GM18870 (cell line): ENCODE data around the gene UXT.
"Not testable (repeated sequence)": the region's sequence is repeated elsewhere in the genome, so short reads cannot be mapped to it uniquely, and the experiment has no call there.

Source experiments
- ATAC-seq: cut with Tn5 transposase; IDR thresholded peaks from one replicate; pipeline ENCODE4 v1.9.1; 2021; ENCODE audit warnings: moderate library complexity; ENCODE audit not compliant: unreplicated experiment

Gene UXT, protein sequence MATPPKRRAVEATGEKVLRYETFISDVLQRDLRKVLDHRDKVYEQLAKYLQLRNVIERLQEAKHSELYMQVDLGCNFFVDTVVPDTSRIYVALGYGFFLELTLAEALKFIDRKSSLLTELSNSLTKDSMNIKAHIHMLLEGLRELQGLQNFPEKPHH

DNA sequence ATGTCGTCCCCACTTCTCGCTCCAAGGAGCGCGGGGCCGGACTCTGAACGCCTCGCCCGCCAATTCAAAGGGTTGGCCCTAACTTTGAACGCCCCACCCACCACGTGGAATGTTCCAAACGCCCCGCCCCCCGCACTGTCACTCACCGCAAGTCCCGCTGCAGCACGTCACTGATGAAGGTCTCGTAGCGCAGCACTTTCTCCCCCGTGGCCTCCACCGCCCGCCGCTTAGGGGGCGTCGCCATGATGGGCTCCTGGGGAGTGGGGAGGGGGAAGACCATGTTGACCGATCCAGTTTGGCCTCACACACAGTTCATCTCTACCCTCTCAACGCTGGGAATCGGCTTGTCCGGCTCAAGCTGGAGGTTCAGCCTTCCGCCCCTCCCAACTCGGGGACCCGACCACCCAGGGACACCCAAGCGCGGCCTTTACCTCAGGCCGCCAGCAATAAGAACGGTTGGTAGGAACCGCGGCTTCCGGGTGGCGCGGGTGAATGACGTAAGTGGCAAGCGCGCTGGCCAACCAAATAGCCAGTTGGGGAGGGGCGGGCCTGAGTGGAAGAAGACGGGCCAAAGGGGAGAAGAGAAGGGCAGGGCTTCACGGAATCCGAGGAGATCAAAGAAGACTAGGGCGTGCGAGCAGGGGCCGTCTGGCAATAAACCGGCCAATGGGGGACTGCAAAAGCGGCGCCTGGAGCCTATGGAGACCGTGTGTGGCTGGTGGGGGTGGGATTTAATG is at the start of gene UXT:
Gene UXT, minus strand, starts transcription at position 497 of the 737 bp plus-strand sequence. Its CDS starts 253 bp downstream, at position 244.
- peak; percentile 57 for ATAC-seq

DNA sequence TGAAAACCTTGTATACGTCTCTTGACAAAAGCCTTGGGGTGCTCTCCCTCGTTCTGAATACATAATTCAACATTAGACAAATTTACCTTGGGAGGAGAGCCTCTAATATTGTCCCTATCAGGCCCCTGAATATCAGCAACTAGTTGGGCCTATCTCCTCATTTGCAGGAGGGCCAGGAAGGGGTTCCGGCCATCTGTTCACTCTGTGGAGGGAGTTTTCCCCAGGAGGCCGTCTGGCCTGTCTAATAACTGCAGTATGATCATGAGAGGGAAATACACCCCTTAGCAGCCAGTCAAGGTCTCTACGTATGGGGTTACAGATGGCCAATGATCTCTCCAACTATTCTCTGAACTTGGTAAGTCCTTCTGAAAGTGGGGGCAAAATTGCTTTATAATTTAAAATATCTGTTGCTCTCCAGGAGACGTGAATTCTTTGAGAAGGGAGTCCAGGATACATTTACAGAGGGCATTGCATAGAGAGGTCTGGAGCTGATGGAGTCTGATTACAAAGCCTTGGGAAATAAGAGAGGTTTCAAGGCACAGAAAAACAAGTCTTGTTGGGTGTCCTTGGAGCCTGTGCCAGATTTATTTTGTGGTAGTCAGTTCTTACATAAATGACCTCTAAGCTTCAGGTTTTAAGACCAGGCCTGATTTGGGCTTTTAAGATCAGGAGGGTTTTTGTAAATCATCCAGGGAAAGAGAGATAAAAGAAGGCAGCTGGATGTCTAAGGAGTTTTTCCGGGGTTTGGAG is 48.2 kb upstream of the UXT start:
- no peak for ATAC-seq

DNA sequence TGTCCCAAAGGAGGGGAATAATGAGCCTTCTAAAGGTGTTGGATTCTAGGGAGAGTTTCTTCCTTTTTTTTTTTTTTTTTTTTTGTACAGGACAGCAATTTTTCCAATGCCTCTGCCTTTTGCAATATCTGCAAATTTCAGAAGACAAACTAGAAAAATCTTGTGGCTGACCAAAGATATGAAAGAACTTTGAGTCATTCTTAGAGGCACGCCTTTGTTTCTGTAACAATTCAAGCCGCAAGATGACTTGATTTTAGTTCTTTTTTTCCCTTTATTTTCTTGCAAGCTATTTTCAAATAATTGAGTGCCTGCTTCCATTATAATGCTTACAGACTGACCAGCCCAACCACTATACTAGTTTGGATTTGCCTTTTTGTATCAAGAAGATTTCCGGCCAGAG is 47.6 kb upstream of the UXT start:
- no peak for ATAC-seq

DNA sequence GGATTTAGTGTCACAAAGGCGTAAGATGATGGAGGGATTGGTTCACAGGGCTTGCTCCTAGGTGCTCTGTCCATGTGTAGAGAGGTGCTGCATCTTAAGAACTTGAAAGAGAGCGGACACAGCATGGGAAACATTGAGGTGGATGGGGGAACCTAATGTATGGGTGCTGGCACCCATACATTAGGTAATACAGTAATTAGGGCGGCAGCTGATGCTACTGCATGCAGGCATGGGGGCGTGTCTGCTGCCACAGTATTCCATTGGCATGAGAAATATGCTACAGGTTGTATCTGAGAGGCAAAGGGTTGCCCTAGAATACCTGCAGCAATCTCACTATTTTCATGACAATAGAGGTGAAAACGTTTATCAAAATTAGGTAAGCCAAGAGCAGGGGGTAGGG is 45.8 kb upstream of the UXT start:
- no peak for ATAC-seq

DNA sequence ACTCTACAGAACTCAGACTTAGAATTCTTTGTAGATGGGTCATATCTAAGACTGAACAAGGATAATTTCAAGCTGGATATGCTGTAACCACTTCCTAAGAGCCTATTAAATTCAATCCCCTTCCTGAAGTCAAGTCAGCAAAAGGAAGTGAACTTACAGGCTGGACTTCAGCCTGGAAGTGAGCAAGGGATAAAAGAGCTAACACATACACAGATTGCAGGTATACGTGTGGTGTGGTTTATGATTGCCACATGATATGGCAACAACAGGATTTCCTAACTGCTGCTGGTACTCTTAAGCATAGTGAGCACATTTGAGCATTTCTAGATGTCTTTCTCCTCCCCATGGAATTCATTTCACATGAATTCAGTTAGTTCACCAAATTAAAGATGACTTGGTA is 38.2 kb upstream of the UXT start:
- no peak for ATAC-seq

DNA sequence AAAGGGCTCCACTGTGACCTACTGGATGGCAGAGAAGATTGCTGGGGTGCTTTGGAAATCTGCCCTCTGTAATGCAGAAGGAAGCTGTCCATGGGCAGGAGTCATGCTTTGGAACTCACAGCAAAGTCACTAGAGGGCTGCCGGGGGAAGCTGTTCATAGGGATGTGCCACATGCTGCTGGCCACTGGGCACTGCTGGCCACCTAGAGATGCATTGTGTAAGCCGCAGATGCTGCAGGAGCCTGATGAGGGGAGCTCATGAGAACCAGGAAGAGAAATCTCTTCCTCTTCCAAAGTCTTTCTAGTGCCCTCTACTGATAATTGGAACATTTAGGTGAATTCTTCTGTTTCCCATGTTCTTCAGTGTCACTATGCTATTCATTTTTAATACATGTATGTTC is 31.2 kb upstream of the UXT start:
- no peak for ATAC-seq

DNA sequence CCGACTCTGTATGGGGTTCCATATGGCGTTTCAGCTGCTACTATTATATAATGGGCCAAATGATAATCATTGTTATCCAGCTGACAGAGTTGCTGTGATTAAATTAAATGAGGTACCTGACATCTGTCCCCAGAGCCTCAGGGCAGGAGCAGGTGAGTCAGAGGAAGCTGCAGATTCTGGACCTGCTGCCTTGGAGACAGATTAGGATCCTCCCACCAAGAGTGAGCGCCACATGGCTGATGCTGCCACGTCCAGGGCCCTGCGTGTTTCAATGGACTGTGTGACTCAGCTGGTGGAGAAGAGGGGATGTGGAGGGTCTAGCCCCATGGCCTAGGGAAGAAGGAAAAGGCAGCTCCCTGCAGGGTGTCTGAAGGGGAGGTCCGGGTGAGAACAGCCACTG is 28.3 kb upstream of the UXT start:
- no peak for ATAC-seq

DNA sequence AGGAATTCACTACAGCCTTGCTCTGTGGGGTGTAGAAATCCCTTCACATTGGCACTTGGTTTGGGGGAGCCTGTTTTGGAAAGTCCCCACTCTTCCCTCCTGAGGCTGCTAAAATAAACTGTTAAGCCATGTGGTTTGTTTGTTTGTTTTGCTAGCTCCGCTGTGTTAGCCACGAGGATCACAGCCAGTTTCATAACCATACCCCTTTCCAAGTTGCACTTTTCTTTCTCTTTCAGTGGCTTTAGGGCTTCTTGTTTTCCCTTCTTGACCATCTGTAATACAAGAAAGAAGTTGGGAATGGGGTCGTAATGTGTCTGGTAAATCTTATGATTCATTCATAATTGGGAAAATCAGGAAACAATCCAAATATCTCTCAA is 24.8 kb upstream of the UXT start:
- ATAC-seq, result no peak

DNA sequence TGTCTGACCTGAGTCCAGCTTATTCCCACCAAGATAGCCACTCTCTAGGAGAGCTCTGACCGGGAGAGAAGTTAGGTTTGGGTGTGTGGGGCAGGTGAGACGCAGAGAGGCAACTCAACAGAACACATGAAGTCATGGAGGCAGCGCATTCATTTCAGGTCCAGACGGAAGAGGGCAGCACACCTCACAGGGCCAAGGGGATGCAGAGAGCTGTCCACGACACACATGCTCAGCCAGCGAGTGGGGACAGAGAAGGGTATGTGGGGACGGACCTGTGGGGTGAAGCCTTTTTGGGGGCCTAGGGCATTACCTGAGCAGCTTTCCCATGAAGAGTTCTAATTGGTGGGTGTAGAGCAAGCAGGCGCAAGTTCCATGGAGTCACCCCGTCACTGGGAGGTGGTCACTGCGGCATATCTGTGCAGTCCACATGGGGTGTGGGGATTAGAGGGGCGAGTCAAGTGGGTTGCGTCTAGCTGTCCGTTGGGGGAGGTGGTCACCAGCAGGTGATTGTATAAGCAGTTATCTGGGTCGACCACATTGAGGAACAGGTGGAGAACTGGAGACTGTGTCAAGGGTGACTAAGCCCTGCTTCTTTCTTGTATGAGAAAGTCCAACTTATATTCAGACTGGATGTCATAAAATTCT is 24.3 kb upstream of the UXT start:
- ATAC-seq, result no peak

DNA sequence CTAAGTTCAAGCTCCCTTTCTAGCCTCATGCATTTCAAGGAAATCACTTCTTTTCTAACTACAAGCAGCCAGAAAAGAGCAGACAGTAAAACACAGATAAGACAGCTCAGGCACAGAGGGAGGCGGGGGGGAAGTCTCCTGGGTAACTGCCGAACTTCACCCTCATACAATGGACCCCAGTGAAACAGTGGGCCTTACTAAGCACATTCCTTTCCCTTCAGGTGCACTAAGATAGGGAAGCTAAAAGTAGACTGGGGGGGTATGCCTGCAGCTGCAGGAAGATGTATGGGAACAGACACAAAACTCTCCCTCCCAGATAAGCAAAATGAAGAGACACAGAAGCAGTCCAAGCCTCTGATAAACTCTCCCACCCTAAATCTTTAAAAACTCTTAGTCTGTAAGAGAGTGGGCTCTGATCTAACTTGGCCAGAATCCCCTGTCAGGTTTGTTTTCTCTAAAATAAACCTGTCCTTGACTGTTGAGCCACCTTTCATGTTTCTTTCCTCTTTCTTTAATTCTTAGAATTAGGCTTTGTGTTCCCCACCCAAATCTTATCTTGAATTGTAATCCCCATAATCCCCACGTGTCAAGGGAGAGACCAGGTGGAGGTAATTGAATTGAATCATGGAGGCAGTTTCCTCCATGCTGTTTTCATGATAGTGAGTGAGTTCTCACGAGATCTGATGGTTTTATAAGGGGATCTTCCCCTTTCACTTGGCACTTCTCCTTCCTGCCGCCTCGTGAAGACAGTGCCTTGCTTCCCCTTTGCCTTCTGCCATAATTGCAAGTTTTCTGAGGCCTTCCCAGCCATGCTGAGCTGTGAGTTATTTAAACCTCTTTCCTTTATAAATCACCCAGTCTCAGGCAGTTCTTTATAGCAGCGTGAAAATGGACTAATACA is 17.2 kb upstream of the UXT start:
- not testable (repeated sequence) for ATAC-seq

DNA sequence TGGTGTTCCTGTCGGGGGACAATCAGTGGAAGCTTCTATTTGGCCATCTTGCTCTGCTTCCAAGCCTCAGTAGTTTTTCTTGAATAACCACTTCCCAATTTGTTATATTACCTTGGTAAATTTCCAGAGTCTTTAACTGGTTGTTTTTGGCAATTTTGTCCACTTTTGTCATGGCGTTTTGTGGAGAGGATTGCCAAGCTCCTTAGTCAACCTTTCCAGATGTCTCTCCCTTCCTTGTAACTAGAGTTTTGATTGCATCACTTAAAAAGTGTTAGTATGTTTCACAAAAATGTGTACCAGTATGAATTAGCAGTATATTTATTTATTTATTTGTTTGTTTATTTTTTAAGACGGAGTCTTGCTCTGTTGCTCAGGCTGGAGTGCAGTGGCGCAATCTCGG is 15.8 kb upstream of the UXT start:
- ATAC-seq, result no peak

DNA sequence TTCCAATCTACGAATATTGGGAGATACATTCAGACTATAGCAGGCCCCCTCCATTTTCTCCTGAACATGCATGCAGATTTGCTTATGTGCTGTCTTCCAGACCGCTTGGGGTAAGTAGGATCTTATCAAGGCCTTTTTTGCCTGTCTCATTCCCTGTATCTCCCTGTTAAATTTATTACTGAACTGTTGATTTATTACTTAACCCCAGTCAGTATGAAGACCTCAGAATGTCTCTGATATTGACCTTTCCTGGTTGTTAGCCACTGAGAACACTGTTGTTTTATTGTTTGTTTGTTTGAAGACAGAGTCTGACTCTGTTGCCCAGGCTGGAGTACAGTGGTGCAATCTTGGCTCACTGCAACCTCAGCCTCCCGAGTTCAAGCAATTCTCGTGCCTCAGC is 6.8 kb upstream of the UXT start:
- not testable (repeated sequence) for ATAC-seq

DNA sequence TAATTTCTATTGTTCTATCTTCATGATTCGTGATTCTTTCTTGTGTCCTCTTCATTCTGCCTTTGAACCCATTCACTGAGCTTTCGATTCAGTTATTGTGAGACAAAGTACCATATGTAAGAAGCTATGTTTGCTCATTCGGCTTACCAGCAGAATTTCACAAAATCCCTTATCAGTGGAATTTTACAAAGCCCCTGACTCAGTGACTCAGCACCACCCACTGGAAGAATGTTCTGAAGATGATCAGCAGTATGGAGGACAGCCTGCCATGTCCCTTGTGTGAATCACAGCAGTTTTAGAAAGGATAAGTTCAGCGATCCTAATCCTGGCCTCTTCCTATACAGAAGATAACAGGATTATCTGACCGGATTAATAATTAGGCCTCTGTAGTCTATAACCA is 5.8 kb upstream of the UXT start:
- ATAC-seq, result no peak

DNA sequence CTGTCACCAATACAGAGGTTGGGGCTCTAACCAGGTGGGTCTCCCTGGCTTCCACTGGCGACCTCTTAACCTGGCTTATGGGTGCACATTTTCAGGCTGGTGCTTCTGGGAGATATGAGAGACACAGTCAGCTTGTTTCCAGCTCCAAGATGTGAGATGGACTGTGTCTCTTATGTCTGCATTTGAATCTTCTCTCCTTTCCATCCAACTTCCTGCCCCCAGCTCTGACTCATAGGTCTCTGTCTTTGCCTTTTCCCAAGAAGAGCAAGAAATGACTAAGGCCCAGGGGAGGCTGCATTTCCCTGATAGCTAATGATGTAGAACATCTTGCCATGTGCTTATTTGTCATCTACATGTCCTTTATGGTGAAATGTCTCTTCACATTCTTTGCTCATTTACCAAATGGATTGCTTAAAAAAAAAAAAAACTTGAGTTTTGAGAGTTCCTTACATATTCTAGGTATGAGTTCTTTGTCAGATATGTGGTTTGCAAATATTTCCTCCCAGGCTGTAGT is 3.2 kb upstream of the UXT start:
- no peak for ATAC-seq

DNA sequence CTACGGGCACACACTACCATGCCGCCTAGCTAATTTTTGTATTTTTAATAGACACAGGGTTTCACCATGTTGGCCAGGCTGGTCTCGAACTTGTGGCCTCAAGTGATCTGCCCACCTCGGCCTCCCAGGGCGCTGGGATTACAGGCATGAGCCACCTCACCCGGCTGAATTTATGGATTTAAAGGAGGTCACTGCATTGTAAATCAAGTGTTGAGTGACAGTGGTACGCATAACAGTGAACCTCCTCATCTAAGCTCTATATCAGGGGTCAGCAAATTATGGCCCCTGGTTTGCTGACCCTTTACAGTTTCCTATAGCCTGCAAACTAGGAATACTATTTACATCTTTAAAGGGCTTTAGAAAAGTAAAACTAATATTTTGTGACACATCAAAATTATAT is 2.6 kb upstream of the UXT start:
- no peak for ATAC-seq

DNA sequence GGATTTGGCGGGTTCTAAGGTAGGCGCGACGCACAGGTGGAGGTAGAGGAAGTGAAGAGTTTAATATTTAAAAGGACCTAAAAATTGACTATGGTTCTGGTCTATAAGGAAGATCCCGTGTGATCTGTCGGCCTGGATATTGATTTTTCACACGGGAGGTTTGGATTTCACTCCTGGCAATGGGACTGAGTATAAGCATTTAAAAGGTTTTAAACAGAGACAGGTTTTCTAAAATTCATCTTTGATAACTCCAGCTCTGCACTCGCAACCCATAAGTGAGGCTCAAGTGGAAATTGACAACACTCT is 394 bp upstream of the UXT start:
- no peak for ATAC-seq

DNA sequence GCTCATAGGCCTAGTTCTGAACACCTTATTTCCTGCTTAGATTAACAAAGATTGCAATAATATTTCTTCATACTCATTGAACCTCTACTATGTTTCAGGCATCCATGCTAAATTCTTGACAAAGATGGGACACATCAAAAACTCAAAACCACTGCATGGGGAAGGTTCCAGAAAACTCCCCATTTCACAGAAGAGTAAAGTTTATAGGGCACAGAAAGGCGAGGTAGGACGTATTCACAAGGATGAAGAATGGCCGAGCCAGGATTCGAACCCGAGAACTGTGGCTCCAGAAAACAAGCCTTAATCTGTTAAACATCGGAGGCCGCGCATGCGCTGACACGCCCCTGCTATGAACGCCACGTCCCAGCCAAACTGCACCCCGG is 688 bp downstream of the UXT start:
- no peak for ATAC-seq

DNA sequence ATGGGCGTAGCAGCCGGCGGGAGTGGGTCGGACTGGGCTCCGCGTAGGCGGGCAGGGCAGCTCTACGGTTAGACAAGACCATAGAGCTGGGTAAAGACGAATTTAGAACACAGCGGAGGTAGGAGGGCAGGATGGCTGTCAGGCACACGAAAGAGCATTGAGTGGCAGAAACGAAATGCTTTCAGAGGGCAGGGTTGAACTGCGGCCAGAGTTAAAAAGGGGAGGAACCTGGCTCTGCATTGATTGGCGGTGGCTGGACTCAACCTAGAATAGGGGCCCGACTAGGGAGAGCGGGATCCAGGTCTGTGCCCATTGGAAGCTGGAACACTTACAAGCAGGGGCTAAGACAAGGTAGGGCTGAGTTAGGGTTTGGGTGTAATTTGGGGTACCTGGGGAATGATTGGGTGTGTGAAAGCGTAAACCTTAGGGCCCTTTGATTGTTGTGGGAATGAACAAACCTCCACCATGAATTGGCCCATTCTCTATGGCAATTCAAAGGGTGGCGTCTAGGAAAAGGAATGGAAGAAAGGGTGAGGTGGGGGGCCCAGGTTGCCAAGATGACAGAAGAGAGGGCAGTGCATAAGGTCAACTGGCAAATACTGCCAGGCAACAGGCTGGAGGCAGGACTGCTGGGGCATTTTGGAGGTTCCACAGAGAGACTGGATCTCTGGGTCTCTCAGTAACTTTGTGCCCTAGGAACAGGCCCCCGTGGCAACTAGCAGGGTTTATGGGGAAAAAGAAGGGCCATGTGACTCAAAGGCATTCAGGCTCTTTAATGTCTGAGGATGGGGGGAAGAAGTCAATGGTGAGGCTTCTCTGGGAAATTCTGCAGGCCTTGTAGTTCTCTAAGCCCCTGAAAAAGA is 7.7 kb downstream of the UXT start:
- no peak for ATAC-seq

DNA sequence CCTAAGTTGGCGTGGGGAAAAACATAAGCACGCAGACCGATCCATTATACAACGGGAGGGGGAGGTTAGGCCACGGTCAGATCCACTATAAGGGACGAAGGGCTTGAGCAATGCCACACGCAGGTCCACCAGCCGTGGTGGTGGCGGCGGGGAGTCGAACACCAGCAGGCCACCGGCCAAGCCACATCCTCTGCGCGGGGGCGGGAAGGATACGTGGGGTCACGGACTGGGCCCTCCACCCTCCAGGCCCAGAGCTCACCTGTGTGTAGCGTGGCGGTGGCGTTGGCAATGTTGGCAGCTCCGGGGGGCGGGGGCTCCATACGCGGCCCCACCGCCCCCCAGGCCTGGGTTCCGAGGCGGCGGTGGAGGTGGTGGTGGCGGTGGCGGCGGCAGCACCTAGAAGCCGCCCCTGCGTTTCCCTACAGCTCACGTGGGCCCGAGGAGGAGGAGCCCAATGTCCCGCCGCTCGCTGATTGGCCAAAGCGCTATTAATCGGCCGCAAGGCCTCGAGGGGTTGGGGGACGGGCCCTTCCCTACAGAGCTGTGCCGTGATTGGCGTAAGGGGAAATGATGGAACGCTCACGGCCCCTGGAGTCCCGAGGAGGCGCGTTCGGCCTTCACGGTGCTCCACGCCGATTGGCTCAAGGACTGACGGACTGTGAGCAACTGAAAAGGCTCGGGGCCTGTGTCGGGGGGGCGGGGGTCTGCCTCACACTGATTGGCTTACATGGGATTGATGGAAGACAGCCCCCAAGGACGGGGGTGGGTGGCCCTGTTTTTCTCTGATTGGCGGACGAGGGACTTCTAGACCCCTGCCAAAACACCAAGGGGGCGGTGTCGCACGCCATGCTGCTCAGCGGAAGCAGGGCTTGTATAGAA is 8.6 kb downstream of the UXT start, which contains the start of gene ELK1:
Gene ELK1, minus strand, starts transcription at position 400 of the 879 bp plus-strand sequence. CDS start 9,122 bp downstream, outside the sequence.
- peak; percentile 81 for ATAC-seq
